HG03064 (cell line): Measurements from ENCODE around the gene BST2.
"Not testable (repeated sequence)": the region's sequence is repeated elsewhere in the genome, so short reads cannot be mapped to it uniquely, and the experiment has no call there.

Experiments
- ATAC-seq: cut with Tn5 transposase; IDR thresholded peaks from one replicate; pipeline ENCODE4 v1.9.1; 2021; ENCODE audit warnings: low read depth; ENCODE audit not compliant: unreplicated experiment

Gene BST2

GRCh38 chr19:17390665-17391370 lies 14.6 kb downstream of the BST2 start:
- ATAC-seq = peak; percentile 53

GRCh38 chr19:17389957-17390664 lies 15.3 kb downstream of the BST2 start:
- no peak for ATAC-seq

- ATAC-seq = no peak
These were observed 16.1 kb downstream of the BST2 start for GRCh38 chr19:17389288-17389687.

GRCh38 chr19:17385878-17386611 lies 19.4 kb downstream of the BST2 start:
- ATAC-seq = no peak

GRCh38 chr19:17380426-17381138 lies 24.8 kb downstream of the BST2 start:
- no peak for ATAC-seq

GRCh38 chr19:17379221-17379631 lies 26.2 kb downstream of the BST2 start:
- ATAC-seq = no peak

GRCh38 chr19:17378271-17378670 lies 27.2 kb downstream of the BST2 start:
- no peak for ATAC-seq

- ATAC-seq = no peak
These were observed 28.4 kb downstream of the BST2 start, which contains the start of gene PLVAP for GRCh38 chr19:17376935-17377600. TSS of gene PLVAP (minus strand) at chr19:17377342. CDS start at chr19:17377288, 54 bp downstream.

- no peak for ATAC-seq
These were observed 35.3 kb downstream of the BST2 start for GRCh38 chr19:17370026-17370587.

- ATAC-seq = no peak
These were observed 40.1 kb downstream of the BST2 start for GRCh38 chr19:17365361-17365760.

GRCh38 chr19:17363852-17364605 lies 41.4 kb downstream of the BST2 start:
- ATAC-seq = not testable (repeated sequence)

GRCh38 chr19:17359905-17360800 lies 45.3 kb downstream of the BST2 start:
- ATAC-seq = no peak

GRCh38 chr19:17358395-17358794 lies 47.0 kb downstream of the BST2 start:
- ATAC-seq = no peak

- ATAC-seq = no peak
These were observed 47.7 kb downstream of the BST2 start for GRCh38 chr19:17357724-17358123.

GRCh38 chr19:17357078-17357666 lies 48.3 kb downstream of the BST2 start:
- no peak for ATAC-seq

- ATAC-seq = no peak
These were observed 52.0 kb downstream of the BST2 start for GRCh38 chr19:17353386-17353785.
